NCI-H446 treated with DMSO at 0.1 percent for 48 hours (cell line): ENCODE measurements around the gene CSHL1.
"Not testable (repeated sequence)": the region's sequence is repeated elsewhere in the genome, so short reads cannot be mapped to it uniquely, and the experiment has no call there.

Experiments used
- DNase-seq: peaks from one replicate; lab custom pipeline; 2025; lab: John Stamatoyannopoulos, UW

CSHL1 gene

DNA sequence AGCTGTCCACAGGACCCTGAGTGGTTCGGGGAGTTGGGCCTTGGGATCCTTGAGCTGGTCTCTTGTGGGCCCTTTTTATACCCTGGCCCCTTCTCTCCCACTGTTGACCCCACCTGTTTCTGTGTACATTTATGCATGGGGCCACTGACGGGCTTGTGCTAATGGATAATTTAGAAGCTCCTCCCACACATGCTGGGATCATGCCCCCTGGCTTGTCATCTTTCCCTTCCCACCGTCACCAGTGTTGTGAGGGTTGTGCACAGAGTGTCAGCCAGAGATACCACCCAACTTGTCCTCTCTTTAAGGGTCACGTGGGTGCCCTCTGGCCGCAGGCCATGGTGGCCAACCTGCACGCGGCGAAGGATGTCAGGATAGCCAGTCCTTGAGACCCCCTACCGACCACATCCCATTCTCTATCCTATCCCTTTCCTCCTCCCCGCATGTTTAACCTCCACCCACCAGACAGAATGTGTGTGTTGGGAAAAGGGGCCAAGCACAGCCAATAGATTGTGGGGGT, 7.8 kb upstream of the CSHL1 start, which contains the start of gene GH1:
Gene GH1, minus strand, starts transcription at position 51 of the 517 bp plus-strand sequence. CDS start 63 bp downstream, outside the sequence.
- DNase-seq: not testable (repeated sequence)

DNA sequence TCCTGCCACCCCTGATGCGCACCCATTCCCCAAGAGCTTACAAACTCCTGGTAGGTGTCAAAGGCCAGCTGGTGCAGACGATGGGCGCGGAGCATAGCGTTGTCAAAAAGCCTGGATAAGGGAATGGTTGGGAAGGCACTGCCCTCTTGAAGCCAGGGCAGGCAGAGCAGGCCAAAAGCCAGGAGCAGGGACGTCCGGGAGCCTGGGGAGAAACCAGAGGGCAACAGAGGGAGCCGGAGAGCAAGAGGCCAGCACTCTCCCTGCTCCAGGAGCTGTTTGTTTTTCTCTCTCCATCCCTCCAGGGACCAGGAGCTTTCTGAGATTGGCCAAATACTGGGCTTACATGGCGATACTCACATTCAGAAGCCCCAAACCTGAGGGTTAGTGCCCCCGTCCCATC, 7.2 kb upstream of the CSHL1 start:
- DNase-seq: no peak

DNA sequence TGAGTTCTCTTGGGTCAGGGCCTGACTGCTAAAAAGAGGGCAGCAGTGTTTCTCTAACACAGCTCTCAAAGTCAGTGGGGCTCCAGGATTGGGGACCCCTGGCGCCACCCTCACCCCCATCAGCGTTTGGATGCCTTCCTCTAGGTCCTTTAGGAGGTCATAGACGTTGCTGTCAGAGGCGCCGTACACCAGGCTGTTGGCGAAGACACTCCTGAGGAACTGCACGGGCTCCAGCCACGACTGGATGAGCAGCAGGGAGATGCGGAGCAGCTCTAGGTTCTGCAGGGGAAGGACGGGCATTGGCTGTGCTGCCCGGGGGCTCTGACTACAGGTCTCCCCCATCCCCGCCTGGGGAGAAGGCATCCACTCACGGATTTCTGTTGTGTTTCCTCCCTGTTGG, 6.6 kb upstream of the CSHL1 start:
- no peak for DNase-seq

DNA sequence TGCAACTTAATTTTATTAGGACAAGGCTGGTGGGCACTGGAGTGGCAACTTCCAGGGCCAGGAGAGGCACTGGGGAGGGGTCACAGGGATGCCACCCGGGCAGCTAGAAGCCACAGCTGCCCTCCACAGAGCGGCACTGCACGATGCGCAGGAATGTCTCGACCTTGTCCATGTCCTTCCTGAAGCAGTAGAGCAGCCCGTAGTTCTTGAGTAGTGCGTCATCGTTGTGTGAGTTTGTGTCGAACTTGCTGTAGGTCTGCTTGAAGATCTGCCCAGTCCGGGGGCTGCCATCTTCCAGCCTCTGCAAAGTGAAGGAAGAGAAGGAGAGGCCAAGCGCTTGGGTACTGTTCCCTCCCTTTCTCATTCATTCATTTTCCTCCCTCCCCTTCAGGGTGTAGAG, 6.1 kb upstream of the CSHL1 start:
- DNase-seq: not testable (repeated sequence)

DNA sequence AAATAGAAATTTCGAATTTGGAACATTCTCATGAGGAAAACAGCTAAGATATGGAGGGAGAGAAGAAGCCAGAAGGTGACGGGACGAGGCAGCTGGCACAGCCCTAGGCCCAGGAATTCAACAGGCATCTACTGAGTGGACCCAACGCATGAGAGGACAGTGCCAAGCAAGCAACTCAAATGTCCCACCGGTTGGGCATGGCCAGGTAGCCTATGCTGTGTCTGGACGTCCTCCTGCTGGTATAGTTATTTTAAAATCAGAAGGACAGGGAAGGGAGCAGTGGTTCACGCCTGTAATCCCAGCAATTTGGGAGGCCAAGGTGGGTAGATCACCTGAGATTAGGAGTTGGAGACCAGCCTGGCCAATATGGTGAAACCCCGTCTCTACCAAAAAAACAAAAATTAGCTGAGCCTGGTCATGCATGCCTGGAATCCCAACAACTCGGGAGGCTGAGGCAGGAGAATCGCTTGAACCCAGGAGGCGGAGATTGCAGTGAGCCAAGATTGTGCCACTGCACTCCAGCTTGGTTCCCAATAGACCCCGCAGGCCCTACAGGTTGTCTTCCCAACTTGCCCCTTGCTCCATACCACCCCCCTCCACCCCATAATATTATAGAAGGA, 5.6 kb upstream of the CSHL1 start:
- no peak for DNase-seq

DNA sequence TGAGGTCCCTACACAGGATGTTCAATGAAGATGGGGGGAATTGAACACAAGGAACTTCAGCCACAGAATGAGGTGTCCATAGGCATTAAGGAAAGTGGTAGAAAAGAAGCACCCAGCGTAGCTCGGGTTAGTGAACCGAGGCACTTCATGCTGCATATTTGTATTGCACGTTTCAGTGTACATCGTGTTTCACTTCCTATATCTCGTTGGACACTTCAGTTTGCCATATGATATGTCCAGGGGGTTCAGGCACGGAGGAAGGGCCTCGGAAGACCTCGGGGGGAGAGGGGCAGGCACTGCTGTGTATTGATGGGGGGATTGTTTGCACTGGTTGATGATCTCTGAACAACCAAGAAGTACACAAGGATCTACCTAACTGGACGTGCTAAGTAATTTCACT, 4.7 kb upstream of the CSHL1 start:
- DNase-seq: not testable (repeated sequence)

DNA sequence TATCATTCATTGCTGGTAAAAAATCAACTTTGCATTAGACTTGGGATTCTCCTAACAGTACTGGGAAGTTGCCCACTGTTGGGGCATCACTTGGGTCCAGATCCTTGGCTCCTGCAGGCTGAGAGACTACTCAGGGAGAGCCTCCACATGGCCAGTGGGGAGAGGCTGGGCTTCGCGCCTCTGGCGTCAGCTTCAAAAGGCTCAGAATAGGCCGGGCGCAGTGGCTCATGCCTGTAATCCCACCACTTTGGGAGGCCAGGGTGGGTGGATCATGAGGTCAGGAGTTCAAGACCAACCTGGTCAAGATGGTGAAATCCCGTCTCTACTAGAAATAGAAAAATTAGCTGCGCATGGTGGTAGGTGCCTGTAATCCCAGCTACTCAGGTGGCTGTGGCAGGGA, 3.4 kb upstream of the CSHL1 start:
- no peak for DNase-seq

DNA sequence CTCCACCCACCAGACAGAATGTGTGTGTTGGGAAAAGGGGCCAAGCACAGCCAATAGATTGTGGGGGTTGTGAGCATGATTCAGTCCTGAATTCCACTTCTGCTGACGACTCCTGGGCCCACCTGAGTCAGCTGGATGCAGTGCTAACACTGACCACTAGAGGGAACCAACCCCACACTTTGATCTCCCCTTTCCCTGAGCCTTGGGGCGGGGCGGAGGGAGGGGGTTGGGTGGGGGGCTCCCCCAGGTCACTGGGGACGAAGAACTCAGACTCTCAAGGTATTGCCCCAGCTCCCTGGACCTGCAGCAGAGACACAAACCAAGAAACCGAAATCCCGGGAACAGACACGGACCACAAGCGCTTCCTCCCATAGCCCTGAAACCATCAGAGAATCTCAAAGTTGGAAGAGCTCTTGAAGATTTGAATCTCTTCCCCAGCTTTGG, 621 bp upstream of the CSHL1 start:
- DNase-seq: no peak

DNA sequence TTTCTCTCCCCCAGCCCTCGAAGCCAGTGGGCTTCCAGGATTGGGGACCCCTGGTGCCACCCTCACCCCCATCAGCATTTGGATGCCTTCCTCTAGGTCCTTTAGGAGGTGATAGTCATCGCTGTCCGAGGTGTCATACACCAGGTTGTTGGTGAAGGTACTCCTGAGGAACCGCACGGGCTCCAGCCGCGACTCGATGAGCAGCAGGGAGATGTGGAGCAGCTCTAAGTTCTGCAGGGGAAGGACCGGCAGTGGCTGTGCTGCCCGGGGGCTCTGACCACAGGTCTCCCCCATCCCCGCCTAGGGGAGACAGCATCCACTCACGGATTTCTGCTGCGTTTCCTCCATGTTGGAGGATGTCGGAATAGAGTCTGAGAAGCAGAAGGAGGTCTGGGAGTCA, 962 bp downstream of the CSHL1 start:
- DNase-seq: no peak

DNA sequence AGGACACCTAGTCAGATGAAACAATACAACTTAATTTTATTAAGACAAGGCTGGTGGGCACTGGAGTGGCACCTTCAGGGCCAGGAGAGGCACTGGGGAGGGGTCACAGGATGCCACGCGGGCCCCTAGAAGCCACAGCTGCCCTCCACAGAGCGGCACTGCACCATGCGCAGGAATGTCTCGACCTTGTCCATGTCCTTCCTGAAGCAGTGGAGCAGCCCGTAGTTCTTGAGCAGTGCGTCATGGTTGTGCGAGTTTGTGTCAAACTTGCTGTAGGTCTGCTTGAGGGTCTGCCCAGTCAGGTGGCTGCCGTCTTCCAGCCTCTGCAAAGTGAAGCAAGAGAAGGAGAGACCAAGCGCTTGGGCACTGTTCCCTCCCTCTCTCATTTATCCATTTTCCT, 1.5 kb downstream of the CSHL1 start:
- DNase-seq: not testable (repeated sequence)

DNA sequence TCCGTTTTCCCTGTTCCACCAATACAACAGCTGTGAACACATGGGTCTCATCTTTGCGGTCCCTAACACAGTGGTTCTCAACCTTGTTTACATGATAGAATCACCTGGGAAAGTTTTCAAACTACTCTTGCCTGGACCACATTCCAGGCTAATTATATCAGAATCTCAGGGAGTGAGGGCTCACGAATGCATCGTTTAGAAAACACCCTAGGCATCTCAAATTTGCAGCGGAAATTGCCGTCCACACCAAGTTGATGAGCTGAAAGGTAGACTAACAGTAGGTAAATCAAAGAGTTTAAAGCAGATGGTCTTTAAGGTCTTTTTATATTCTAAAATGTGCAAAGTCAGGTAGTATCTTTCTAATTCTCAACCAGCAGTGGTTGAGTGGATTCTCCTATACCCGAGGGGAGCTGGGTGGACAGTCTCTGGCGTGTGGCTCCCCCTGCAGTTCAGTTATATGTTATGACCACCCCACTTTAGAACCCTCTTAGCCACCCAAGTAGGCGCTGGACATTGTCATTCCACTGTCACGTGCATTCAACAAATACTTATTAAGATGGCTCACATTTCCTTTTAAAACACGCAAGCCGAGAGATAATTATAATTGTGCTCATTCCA, 3.8 kb downstream of the CSHL1 start:
- DNase-seq: not testable (repeated sequence)

DNA sequence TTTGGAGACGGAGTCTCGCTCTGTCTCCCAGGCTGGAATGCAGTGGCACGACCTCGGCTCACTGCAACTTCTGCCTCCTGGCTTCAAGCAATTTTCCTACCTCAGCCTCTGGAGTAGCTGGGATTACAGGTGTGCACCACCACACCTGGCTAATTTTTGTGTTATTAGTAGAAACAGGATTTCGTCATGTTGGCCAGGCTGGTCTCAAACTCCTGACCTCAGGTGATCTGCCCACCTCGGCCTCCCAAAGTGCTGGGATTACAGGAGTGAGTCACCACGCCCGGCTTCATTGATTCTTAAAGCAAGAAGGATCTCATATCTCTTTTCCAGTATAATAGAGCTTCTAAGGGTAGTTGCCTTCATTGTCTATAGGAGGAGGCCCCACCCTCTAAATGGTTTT, 6.3 kb downstream of the CSHL1 start:
- DNase-seq: not testable (repeated sequence)

DNA sequence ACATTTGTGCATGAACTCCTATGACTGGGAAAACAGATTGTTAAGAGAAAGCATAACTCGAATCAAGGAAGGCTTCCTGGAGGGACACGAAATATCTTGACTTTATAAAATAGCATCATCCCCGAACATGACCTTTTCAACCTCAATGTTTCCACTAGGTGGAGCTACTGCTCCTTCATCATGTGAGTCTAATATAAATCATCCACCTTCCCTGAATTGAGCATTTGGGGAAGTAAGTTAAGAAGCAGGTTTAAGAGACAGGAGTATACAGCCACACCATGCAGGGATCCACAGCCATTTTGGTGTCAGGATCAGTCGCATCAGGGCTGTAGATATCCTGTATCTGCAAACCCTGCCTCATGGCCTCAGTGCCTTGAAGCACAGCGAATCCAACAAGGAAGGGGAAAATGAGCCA, 7.3 kb downstream of the CSHL1 start:
- not testable (repeated sequence) for DNase-seq

DNA sequence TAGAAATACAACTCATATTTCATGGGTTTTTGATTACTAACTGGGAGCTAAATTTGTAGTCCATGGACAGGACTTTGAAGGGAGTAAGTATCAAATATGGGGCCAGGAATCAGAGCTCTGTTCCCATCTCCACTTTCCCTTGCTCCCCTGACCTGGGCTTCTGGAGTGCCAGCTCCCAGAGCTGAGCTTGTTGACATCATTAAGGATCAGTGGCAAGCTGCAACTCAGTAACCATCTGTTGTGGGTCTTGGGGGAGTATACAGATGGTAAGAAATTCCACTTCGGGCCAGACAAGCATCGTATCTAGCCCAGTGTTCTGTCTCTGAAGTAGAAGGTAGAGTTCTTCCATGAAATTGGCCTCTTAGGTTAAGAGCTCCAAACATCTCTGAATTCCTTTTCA, 9.1 kb downstream of the CSHL1 start:
- DNase-seq: not testable (repeated sequence)

DNA sequence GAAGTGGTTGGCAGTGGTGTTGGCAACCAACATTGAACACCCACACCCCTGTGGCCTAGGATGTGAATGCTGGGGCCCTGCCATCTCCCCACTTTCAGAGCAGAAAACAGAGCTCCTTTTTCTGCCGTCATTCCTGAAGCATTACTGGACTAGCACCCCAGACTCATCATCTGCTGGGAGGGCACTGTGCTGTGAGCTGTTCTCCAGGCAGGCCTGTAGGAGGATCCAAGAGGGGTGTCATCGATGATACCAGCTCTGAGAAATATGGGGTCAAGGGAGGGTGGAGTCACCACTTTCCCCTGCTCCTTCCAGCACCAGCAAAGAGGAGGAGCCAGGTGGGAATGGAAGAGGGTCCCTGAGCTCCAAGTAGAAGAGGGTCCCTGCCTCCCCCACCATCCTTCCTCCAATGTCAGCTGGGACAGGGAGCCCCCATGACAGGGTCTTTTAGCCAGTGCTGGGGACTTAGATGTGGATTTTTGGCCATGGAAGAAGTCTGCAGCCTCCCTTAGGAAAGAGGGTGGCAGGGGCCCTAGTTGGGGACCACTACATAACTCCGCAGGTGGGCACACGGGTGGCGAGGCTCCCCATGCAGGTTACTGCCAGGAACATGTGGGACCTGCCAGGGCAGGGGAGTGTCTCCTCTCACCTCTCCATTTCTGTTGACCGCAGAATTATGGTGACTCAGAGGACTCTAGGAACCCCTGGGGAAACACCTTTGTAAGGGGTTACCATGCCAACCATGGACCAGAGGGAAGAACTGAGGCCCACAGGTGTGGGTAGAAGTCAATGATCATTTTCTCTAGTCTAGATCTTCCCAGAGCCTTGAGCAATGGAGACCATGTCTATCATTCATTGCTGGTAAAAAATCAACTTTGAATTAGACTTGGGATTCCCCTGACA, 11.9 kb downstream of the CSHL1 start:
- DNase-seq: not testable (repeated sequence)

DNA sequence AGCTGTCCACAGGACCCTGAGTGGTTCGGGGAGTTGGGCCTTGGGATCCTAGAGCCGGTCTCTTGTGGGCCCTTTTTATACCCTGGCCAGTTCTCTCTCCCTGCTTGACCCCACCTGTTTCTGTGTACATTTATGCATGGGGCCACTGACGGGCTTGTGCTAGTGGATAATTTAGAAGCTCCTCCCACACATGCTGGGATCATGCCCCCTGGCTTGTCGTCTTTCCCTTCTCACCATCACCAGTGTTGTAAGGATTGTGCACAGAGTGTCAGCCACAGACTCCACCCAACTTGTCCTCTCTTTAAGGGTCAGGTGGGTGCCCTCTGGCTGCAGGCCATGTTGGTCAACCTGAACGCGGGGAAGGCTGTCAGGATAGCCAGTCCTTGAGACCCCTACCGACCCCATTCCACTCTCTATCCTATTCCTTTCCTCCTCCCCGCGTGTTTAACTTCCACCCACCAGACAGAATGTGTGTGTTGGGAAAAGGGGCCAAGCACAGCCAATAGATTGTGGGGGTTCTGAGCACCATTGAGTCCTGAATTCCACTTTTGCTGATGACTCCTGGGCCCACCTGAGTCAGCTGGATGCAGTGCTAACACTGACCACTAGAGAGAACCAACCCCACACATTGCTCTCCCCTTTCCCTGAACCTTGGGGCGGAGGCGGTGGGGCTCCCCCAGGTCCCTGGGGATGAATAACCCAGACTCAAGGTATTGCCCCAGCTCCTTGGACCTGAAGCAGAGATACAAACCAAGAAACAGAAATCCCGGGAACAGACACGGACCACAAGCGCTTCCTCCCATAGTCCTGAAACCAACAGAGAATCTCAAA, 14.3 kb downstream of the CSHL1 start, which contains the start of gene CSH1:
Gene CSH1, minus strand, starts transcription at position 51 of the 831 bp plus-strand sequence. CDS start 63 bp downstream, outside the sequence.
- DNase-seq: not testable (repeated sequence)

DNA sequence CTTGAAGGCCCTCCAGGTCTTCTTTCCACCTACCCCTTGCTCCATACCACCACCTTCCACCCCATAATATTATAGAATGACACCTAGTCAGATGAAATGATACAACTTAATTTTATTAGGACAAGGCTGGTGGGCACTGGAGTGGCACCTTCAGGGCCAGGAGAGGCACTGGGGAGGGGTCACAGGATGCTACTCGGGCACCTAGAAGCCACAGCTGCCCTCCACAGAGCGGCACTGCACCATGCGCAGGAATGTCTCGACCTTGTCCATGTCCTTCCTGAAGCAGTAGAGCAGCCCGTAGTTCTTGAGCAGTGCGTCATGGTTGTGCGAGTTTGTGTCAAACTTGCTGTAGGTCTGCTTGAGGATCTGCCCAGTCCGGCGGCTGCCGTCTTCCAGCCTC, 16.2 kb downstream of the CSHL1 start:
- not testable (repeated sequence) for DNase-seq

DNA sequence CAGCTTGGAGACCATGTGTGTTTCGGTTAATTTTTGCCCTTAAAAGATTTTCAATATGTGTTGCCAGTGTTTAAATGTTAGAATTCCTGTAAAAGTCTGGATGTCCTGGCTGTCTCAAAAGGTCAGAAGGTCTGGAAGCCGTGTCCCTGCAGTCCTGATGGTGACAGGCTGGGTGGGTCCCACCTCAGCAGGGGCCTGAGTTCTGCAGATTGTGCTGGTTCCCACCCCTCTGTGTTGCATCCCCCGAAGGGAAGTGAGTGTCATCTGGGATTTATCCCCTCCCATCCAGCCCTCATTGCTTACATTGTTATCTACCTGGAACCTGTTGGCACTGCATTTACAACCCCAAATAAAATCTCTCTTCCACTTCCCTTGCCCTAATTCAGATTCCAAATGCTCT, 17.0 kb downstream of the CSHL1 start:
- DNase-seq: not testable (repeated sequence)

DNA sequence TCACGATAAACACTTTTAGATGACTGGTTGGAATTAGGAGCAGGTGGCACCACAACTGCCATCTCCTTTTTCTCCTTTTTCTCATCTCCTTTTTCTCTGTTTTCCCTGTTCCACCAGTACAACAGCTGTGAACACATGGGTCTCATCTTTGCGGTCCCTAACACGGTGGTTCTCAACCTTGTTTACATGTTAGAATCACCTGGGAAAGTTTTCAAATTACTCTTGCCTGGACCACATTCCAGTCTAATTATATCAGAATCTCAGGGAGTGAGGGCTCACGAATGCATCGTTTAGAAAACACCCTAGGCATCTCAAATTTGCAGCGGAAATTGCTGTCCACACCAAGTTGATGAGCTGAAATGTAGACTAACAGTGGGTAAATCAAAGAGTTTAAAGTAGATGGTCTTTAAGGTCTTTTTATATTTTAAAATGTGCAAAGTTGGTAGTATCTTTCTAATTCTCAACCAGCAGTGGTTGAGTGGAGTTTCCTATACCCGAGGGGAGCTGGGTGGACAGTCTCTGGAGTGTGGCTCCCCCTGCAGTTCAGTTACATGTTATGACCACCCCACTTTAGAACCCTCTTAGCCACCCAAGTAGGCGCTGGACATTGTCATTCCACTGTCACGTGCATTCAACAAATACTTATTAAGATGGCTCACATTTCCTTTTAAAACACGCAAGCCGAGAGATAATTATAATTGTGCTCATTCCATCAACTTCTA, 18.6 kb downstream of the CSHL1 start:
- DNase-seq: not testable (repeated sequence)

DNA sequence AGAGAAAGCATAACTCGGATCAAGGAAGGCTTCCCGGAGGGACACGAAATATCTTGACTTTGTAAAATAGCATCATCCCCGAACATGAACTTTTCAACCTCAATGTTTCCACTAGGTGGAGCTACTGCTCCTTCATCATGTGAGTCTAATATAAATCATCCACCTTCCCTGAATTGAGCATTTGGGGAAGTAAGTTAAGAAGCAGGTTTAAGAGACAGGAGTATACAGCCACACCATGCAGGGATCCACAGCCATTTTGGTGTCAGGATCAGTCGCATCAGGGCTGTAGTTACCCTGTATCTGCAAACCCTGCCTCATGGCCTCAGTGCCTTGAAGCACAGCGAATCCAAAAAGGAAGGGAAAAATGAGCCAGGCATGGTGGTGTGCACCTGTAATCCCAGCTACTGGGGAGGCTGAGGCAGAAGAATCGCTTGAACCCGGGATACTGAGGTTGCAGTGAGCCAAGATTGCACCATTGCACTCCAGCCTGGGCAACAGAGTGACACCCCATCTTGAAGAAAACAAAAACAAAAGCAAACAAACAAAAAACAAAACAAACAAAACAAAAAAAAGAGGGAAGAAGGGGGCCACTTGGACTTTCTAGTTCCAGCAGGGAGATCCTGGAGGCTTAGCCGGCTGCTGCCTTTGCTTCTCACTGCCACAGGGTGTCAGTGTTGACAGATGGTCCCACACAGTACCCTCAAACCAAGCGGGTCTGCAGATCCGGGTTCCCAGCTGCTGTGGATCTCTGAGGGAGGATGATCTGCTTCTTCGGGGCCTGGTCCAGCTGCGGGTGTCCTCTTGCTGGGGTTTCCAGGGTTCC, 21.8 kb downstream of the CSHL1 start:
- not testable (repeated sequence) for DNase-seq
